Cardiac fibroblast (primary cell): ENCODE data around the gene FGD3.

ENCODE experiments used
- DNase-seq, 2 donors: peaks; one replicate each; pipeline versions ENCODE4 v3.0.0 to v3.0.0-alpha.2; 2010; ENCODE audit warnings: low read depth in 2 of 2
- H3K4me3 ChIP-seq, 2 donors: replicated peaks in 1 of 2; 1 replicate in 1 of 2; 2 replicates in 1 of 2; pipeline ENCODE4 v1.5.1; 2011; ENCODE audit warnings: low read depth in 2 of 2, low read length in 2 of 2, mild to moderate bottlenecking in 2 of 2, moderate library complexity in 1 of 2
- CTCF ChIP-seq: IDR thresholded peaks from one replicate; pipeline ENCODE4 v1.5.1; 2011; ENCODE audit warnings: low read depth, mild to moderate bottlenecking, low read length, inconsistent platforms

FGD3 gene

GRCh38 chr9:92948038-92948534 is 763 bp downstream of the FGD3 start:
- H3K4me3 ChIP-seq = no peak overlapping the region
- no peak for DNase-seq
- TF ChIP-seq CTCF = no peak

GRCh38 chr9:92948632-92949031 is 1.3 kb downstream of the FGD3 start:
- no peak overlapping the region for H3K4me3 ChIP-seq
- no peak for DNase-seq
- no peak for TF ChIP-seq CTCF

- TF ChIP-seq CTCF = no peak
- no peak overlapping the region for H3K4me3 ChIP-seq
- DNase-seq = no peak
These were observed 2.1 kb downstream of the FGD3 start for GRCh38 chr9:92949266-92949982.

- DNase-seq = no peak
- no peak for TF ChIP-seq CTCF
- H3K4me3 ChIP-seq = no peak overlapping the region
These were observed 3.1 kb downstream of the FGD3 start for GRCh38 chr9:92950359-92950955.

GRCh38 chr9:92952906-92953610 is 5.7 kb downstream of the FGD3 start:
- DNase-seq = peak; percentile 12 to 14
- H3K4me3 ChIP-seq = no peak overlapping the region
- no peak for TF ChIP-seq CTCF

- H3K4me3 ChIP-seq = no peak overlapping the region
- no peak for TF ChIP-seq CTCF
- peak; percentile 25 to 64 for DNase-seq
These were observed 6.9 kb downstream of the FGD3 start for GRCh38 chr9:92954049-92954861.
